ENCODE data around the gene PAFAH1B1. TPM values are rescaled to one million over a fixed set of nuclear protein-coding genes. Genes with fewer than 3 reads are reported as not detected.
"Not testable (repeated sequence)": the region's sequence is repeated elsewhere in the genome, so short reads cannot be mapped to it uniquely, and the experiment has no call there.

The PAFAH1B1 gene
- 100 to 1,000 TPM in 2 of 4 donors, 10 to 100 TPM in 2; 24.1 to 145 (median 98.8) TPM for total RNA-seq

DNA sequence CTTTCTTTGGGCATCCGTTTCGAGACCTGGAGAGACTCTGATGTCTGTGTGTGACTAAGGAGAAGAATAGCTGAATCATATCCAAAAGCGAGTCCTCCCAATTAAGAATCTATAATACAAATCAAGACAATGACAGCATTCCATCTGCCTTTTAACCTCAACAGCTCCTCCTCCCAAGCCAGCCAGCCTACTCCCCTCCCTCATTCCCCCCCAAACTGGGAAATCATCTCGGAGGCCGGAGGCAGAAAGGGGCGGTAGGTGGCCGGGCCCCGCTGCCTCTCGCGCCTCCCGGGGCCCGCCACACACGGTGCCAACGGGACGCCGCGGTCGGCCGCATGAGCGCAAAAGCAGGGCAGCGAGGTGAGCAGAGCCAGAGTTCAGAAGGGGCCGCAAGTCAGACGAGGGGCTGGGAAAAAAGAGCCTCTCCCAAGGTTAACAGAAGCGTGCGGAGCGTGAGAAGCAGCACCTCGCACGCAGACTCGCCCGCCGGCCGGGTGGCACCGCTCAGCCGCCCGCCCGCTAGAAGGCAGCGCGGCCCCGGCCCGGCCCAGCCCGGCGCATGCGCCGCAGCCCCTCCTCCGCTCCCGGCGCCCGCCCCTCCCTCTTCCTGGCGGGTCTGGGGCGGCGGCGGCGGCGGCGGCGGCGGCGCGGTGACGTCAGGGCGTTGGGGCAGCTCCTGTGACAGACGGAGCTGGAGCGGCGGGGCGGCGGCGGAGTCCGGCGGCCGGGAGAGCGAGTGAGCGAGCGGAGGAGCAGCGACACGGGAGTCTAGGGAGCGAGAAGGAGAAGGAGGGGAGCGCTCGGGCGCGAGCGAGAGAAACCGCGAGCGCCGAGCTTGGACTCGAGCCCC lies at the start of gene PAFAH1B1:
TSS of gene PAFAH1B1 (plus strand) at position 684 of the 850 bp plus-strand sequence. CDS start 44,635 bp downstream, outside the sequence.
- Histone ChIP-seq H3K9me3 (no peaks in the 10 kb centered on the region), H3K36me3 (no peaks in the 10 kb centered on the region), H3K27ac (peak within 1 kb of the TSS; percentile 93 to 100 (median 98)), H3K27me3 (no peaks in the 10 kb centered on the region), H3K4me3 (peak within 1 kb of the TSS; percentile 57 to 96 (median 81)), H3K4me1 (peaks cover 12 to 44% (median 37%) of the 10 kb centered on the region in 4 donors)
- intact Hi-C loops (cut with DNase I; ENCODE audit: low total_unique reads) (no loop called here), in situ Hi-C loops (cut with MboI; ENCODE audit: low pct_ligation_motif_present in 1 of 4, low pct_unique_long_range_greater_than_20kb in 1 of 4, low sequenced_read_pairs in 3 of 4) (no loop called here)
- TF ChIP-seq, protein P1, sequence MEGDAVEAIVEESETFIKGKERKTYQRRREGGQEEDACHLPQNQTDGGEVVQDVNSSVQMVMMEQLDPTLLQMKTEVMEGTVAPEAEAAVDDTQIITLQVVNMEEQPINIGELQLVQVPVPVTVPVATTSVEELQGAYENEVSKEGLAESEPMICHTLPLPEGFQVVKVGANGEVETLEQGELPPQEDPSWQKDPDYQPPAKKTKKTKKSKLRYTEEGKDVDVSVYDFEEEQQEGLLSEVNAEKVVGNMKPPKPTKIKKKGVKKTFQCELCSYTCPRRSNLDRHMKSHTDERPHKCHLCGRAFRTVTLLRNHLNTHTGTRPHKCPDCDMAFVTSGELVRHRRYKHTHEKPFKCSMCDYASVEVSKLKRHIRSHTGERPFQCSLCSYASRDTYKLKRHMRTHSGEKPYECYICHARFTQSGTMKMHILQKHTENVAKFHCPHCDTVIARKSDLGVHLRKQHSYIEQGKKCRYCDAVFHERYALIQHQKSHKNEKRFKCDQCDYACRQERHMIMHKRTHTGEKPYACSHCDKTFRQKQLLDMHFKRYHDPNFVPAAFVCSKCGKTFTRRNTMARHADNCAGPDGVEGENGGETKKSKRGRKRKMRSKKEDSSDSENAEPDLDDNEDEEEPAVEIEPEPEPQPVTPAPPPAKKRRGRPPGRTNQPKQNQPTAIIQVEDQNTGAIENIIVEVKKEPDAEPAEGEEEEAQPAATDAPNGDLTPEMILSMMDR (IDR thresholded peaks at IDR 0.05), result peak in 1 of 5 experiments; percentile 25
- TF ChIP-seq EP300 (IDR thresholded peaks at IDR 0.05; ENCODE audit: low read depth) (no peak), POLR2A (IDR thresholded peaks at IDR 0.05) (peak; percentile 79), POLR2AphosphoS5 (IDR thresholded peaks at IDR 0.05) (peak; percentile 42 to 87 (median 86))
- peak; percentile 93 for DNase-seq
- WGBS, 2 donors (ENCODE audit: low coverage in 1 of 2), result 0 to 1% methylated on average over 8 to 64 of the region's 86 CpGs

DNA sequence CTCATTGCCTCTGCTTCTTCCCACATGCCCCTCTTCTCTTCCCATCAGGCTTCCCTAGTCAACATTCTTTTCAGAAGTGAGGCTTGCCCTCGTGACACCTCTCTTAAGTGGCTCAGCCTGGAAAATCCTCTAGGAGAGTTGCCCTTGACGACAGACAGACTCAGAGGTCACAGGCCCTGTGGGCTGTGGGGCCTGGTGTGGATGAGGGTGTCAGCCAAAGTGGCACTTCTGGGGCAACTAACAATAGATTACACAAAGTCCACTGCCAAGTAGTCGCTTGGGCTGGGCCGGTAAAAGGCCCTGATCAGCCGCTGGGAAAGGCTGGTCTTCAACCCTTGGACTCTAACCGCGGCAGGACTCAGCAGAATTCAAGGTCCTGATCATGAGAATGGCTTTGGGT lies 48.1 kb upstream of the PAFAH1B1 start:
- Histone ChIP-seq H3K9me3 (no peaks in the 10 kb centered on the region), H3K27ac (no peak overlapping the region), H3K4me1 (no peaks in the 10 kb centered on the region), H3K27me3 (no peaks in the 10 kb centered on the region), H3K36me3 (no peaks in the 10 kb centered on the region), H3K4me3 (no peak overlapping the region)
- intact Hi-C loops (cut with DNase I; ENCODE audit: low total_unique reads) (no loop called here), in situ Hi-C loops (cut with MboI; ENCODE audit: low pct_ligation_motif_present in 1 of 4, low pct_unique_long_range_greater_than_20kb in 1 of 4, low sequenced_read_pairs in 3 of 4) (no loop called here)
- 72 to 80% methylated on average over 1 to 7 of the region's 7 CpGs for whole genome bisulfite sequencing, 2 donors (ENCODE audit: low coverage in 1 of 2)
- DNase-seq, result peak; percentile 35
- TF ChIP-seq, protein P1 (IDR thresholded peaks at IDR 0.05), result no peak

DNA sequence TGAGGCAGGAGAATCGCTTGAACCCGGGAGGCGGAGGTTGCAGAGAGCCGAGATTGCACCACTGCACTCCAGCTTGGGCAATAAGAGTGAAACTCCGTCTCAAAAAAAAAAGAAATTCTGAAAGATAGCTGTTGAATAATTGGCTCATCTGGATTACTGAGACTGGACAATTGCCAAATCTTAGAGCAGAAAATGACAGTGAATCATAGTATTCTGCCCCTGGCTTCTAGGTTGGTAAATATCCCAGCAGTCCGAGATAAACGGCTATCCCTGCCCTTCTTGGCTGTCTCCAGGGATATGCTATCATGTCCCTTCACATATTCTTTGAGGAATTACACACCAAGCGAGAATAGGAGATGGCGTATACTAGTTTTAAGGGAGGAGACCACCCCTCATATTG lies 46.3 kb upstream of the PAFAH1B1 start:
- Histone ChIP-seq H3K4me1 (no peaks in the 10 kb centered on the region), H3K27me3 (peaks cover 5% of the 10 kb centered on the region), H3K9me3 (no peaks in the 10 kb centered on the region), H3K36me3 (no peaks in the 10 kb centered on the region), H3K27ac (no peak overlapping the region), H3K4me3 (no peak overlapping the region)
- intact Hi-C loops (cut with DNase I; ENCODE audit: low total_unique reads) (no loop called here), in situ Hi-C loops (cut with MboI; ENCODE audit: low pct_ligation_motif_present in 1 of 4, low pct_unique_long_range_greater_than_20kb in 1 of 4, low sequenced_read_pairs in 3 of 4) (no loop called here)
- DNase-seq, result no peak
- no peak for TF ChIP-seq POLR2A (IDR thresholded peaks at IDR 0.05)
- TF ChIP-seq, protein P1 (IDR thresholded peaks at IDR 0.05), result no peak
- TF ChIP-seq EP300 (IDR thresholded peaks at IDR 0.05; ENCODE audit: low read depth), result no peak
- no peak for TF ChIP-seq POLR2AphosphoS5 (IDR thresholded peaks at IDR 0.05)
- WGBS, 2 donors (ENCODE audit: low coverage in 1 of 2), result 68 to 70% methylated on average over 7 to 9 of the region's 9 CpGs

DNA sequence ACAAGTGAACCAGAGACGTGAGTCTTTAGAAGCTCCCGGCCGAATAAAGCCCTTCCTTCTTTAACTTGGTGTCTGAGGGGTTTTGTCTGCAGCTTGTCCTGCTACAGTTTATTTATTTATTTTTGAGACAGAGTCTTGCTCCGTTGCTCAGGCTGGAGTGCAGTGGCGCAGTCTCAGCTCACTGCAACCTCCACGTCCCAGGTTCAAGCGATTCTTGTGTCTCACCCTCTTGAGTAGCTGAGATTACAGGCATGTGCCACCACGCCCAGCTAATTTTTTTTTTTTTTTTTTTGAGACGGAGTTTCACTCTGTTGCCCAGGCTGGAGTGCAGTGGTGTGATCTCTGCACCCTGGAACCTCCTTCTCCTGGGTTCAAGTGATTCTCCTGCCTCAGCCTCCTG lies 45.4 kb upstream of the PAFAH1B1 start:
- H3K36me3 ChIP-seq; H3K4me1 ChIP-seq; in situ Hi-C loops (cut with MboI; ENCODE audit: low pct_ligation_motif_present in 1 of 4, low pct_unique_long_range_greater_than_20kb in 1 of 4, low sequenced_read_pairs in 3 of 4); intact Hi-C loops (cut with DNase I; ENCODE audit: low total_unique reads); H3K27ac ChIP-seq; H3K4me3 ChIP-seq; H3K9me3 ChIP-seq; H3K27me3 ChIP-seq: not testable (repeated sequence)
- WGBS, 2 donors (ENCODE audit: low coverage in 1 of 2), result 65 to 66% methylated on average over 7 to 9 of the region's 9 CpGs
- DNase-seq, result peak; percentile 17

All from transverse colon (tissue), 4 donors.